IMR-90 (cell line): ENCODE measurements around the gene TTC23. TPM values are rescaled to one million over a fixed set of nuclear protein-coding genes. Genes with fewer than 3 reads are reported as not detected.

Source experiments
- ATAC-seq: fragments of 200-7000 bp; cut with Tn5 transposase; 2 replicates; pipeline ENCODE4 v1.9.1; 2020; ENCODE audit warnings: low read depth, mild to moderate bottlenecking, moderate library complexity
- BruUV-seq: library from RNA; stranded (reverse); fragments of 400-500 nt; replicated peaks from 2 replicates; lab custom pipeline; 2021; lab: Mats Ljungman, UMichigan
- CTCF ChIA-PET: fragments of 300-600 bp; formaldehyde crosslinking; extraction: SDS; loops from one replicate; lab custom pipeline; 2021; ENCODE audit warnings: antibody characterized with exemption; lab: Yijun Ruan, JAX
- POLR2A ChIA-PET: fragments of 300-600 bp; sonication (Branson Sonifier 250); formaldehyde crosslinking; loops from one replicate; lab custom pipeline; 2022; ENCODE audit warnings: antibody characterized with exemption; ENCODE audit not compliant: unreplicated experiment; lab: Charles Lee
- DNase-seq: peaks from one replicate; pipeline ENCODE4 v3.0.0; 2013
- H2AFZ ChIP-seq: replicated peaks from 2 replicates; pipeline ENCODE3; 2013; ENCODE audit warnings: low read length, mild to moderate bottlenecking; ENCODE audit not compliant: poor library complexity
- H2AK5ac ChIP-seq: 2 replicates; pipeline ENCODE4 v1.6.1; 2013; ENCODE audit warnings: low read depth, low read length, inconsistent platforms
- H2AK9ac ChIP-seq: replicated peaks from 2 replicates; pipeline ENCODE3; 2013; ENCODE audit warnings: mild to moderate bottlenecking, low read depth, low read length, moderate library complexity; ENCODE audit not compliant: poor library complexity
- H2BK120ac ChIP-seq: 2 replicates; pipeline ENCODE4 v1.6.1; 2013; ENCODE audit warnings: low read depth, low read length, inconsistent platforms
- H2BK15ac ChIP-seq: 3 replicates; pipeline ENCODE4 v1.6.1; 2013; ENCODE audit warnings: low read depth, low read length, inconsistent platforms
- H2BK20ac ChIP-seq: 2 replicates; pipeline ENCODE4 v1.6.1; 2013; ENCODE audit warnings: low read depth, mild to moderate bottlenecking, inconsistent platforms, low read length, moderate library complexity
- H2BK5ac ChIP-seq: 2 replicates; pipeline ENCODE4 v1.6.1; 2013; ENCODE audit warnings: mild to moderate bottlenecking, low read depth, low read length, inconsistent platforms; ENCODE audit not compliant: poor library complexity, severe bottlenecking
- H3K14ac ChIP-seq: replicated peaks from 2 replicates; pipeline ENCODE4 v1.6.1; 2013; ENCODE audit warnings: low read depth, low read length, inconsistent platforms
- H3K18ac ChIP-seq: 2 replicates; pipeline ENCODE4 v1.6.1; 2013; ENCODE audit warnings: low read depth, low read length, control low read depth
- H3K23ac ChIP-seq: 2 replicates; pipeline ENCODE4 v1.6.1; 2013; ENCODE audit warnings: low read depth, low read length, inconsistent platforms
- H3K27ac ChIP-seq: 2 replicates; pipeline ENCODE4 v1.5.1; 2013; ENCODE audit warnings: mild to moderate bottlenecking, control low read depth, low read length; ENCODE audit not compliant: insufficient read depth
- H3K27me3 ChIP-seq: 2 replicates; pipeline ENCODE4 v1.6.1; 2013; ENCODE audit warnings: low read length; ENCODE audit not compliant: control insufficient read depth, insufficient read depth
- H3K36me3 ChIP-seq: 2 replicates; pipeline ENCODE4 v1.6.1; 2013; ENCODE audit warnings: low read length, mixed read lengths; ENCODE audit not compliant: control insufficient read depth, insufficient read depth
- H3K4ac ChIP-seq: 2 replicates; pipeline ENCODE4 v1.6.1; 2013; ENCODE audit warnings: low read depth, low read length, inconsistent platforms
- H3K4me1 ChIP-seq: 2 replicates; pipeline ENCODE4 v1.6.1; 2013; ENCODE audit warnings: low read length, mixed read lengths; ENCODE audit not compliant: control insufficient read depth, insufficient read depth
- H3K4me2 ChIP-seq: 2 replicates; pipeline ENCODE4 v1.6.1; 2013; ENCODE audit warnings: low read depth, mild to moderate bottlenecking, control low read depth, low read length, moderate library complexity
- H3K4me3 ChIP-seq: 2 replicates; pipeline ENCODE4 v1.5.1; 2013; ENCODE audit warnings: low read depth, mild to moderate bottlenecking, control low read depth, low read length, moderate library complexity; ENCODE audit not compliant: insufficient read depth
- H3K56ac ChIP-seq: 2 replicates; pipeline ENCODE4 v1.6.1; 2013; ENCODE audit warnings: low read length, inconsistent platforms; ENCODE audit not compliant: insufficient read depth; ENCODE audit errors: extremely low read depth
- H3K79me1 ChIP-seq, 2 experiments: 2 replicates each; pipeline ENCODE4 v1.6.1; 2013; ENCODE audit warnings: low read length in 2 of 2, inconsistent platforms in 1 of 2, low read depth in 1 of 2
- H3K9ac ChIP-seq: 2 replicates; pipeline ENCODE4 v1.6.1; 2013; ENCODE audit warnings: low read depth, low read length, control low read depth
- H3K9me1 ChIP-seq: 2 replicates; pipeline ENCODE4 v1.6.1; 2013; ENCODE audit warnings: low read length, inconsistent platforms; ENCODE audit not compliant: insufficient read depth
- H3K9me3 ChIP-seq: 2 replicates; pipeline ENCODE4 v1.6.1; 2013; ENCODE audit warnings: low read length; ENCODE audit not compliant: control insufficient read depth, insufficient read depth
- H4K20me1 ChIP-seq: 2 replicates; pipeline ENCODE4 v1.6.1; 2013; ENCODE audit warnings: low read length, inconsistent platforms; ENCODE audit not compliant: insufficient read depth
- H4K5ac ChIP-seq: 2 replicates; pipeline ENCODE4 v1.6.1; 2013; ENCODE audit warnings: mild to moderate bottlenecking, low read depth, low read length, control low read depth
- H4K8ac ChIP-seq, 2 experiments: 2 replicates each; pipeline ENCODE4 v1.6.1; 2013; ENCODE audit warnings: low read depth in 2 of 2, low read length in 2 of 2, control low read depth in 1 of 2, inconsistent platforms in 1 of 2
- H4K91ac ChIP-seq: 2 replicates; pipeline ENCODE4 v1.6.1; 2013; ENCODE audit warnings: low read depth, low read length, inconsistent platforms; ENCODE audit not compliant: insufficient read depth
- BHLHE40 ChIP-seq: fragments of 150-350 bp; IDR thresholded peaks from 2 replicates; pipeline ENCODE4 v1.6.1; 2016; ENCODE audit warnings: mild to moderate bottlenecking, low read depth, low read length
- CEBPB ChIP-seq: IDR thresholded peaks from 2 replicates; pipeline ENCODE4 v1.6.1; 2012; ENCODE audit warnings: low read depth, low read length, improper control_type of control experiment
- CHD1 ChIP-seq: IDR thresholded peaks from 2 replicates; pipeline ENCODE4 v1.6.1; 2012; ENCODE audit warnings: low read depth, low read length, improper control_type of control experiment
- FOS ChIP-seq: fragments of 150-350 bp; IDR thresholded peaks from 2 replicates; pipeline ENCODE4 v1.6.1; 2016; ENCODE audit warnings: low read depth, low read length
- MAFK ChIP-seq: IDR thresholded peaks from 2 replicates; pipeline ENCODE4 v1.6.1; 2012; ENCODE audit warnings: low read depth, low read length, improper control_type of control experiment
- MAZ ChIP-seq: IDR thresholded peaks from 2 replicates; pipeline ENCODE4 v1.6.1; 2012; ENCODE audit warnings: low read depth, mild to moderate bottlenecking, low read length, improper control_type of control experiment, moderate library complexity, borderline replicate concordance
- NFE2L2 ChIP-seq: fragments of 150-350 bp; IDR thresholded peaks from 2 replicates; pipeline ENCODE4 v1.6.1; 2016; ENCODE audit warnings: low read depth, mild to moderate bottlenecking, low read length
- POLR2A ChIP-seq: IDR thresholded peaks from 2 replicates; pipeline ENCODE4 v1.6.1; 2012; ENCODE audit warnings: mild to moderate bottlenecking, low read depth, low read length
- RAD21 ChIP-seq: IDR thresholded peaks from 2 replicates; pipeline ENCODE4 v1.6.1; 2012; ENCODE audit warnings: low read length, improper control_type of control experiment
- RCOR1 ChIP-seq: IDR thresholded peaks from 2 replicates; pipeline ENCODE4 v1.6.1; 2012; ENCODE audit warnings: mild to moderate bottlenecking, low read length, improper control_type of control experiment; ENCODE audit not compliant: insufficient replicate concordance
- RFX5 ChIP-seq: IDR thresholded peaks from 2 replicates; pipeline ENCODE4 v1.8.0; 2012; ENCODE audit warnings: low read depth, mild to moderate bottlenecking, low read length, moderate library complexity
- SMC3 ChIP-seq: fragments of 150-350 bp; IDR thresholded peaks from 2 replicates; pipeline ENCODE4 v1.6.1; 2016; ENCODE audit warnings: low read depth, mild to moderate bottlenecking, antibody characterized with exemption, low read length, moderate library complexity
- WGBS, 2 experiments: methylation state at CpG; one replicate each; pipeline versions ENCODE4 v1.1.5 to v1.1.7; 2013; ENCODE audit warnings: missing lambda C conversion rate in 2 of 2; ENCODE audit not compliant: insufficient read length in 1 of 2; ENCODE audit errors: extremely low coverage in 2 of 2; 5-methylcytosine and 5-hydroxymethylcytosine counted together
- dilution Hi-C: fragments of 300-500 bp; cut with HindIII; formaldehyde crosslinking; loops from one replicate; pipeline ENCODE4 v1.14.3; 2018; ENCODE audit warnings: low sequenced_read_pairs; ENCODE audit not compliant: unreplicated experiment
- in situ Hi-C: fragments of 300-500 bp; cut with MboI; formaldehyde crosslinking; loops from 3 replicates; pipeline ENCODE4 v1.14.3; 2019; ENCODE audit warnings: low sequenced_read_pairs, inconsistent platforms, mixed read lengths
- intact Hi-C: fragments of 100-400 bp; cut with micrococcal nuclease; formaldehyde crosslinking; loops from 2 replicates; pipeline ENCODE4 v1.10.0; 2022
- polyA plus RNA-seq, 3 experiments: library from polyadenylated mRNA; depleted of rRNA; stranded (reverse); fragments of >200 nt; gene quantifications; 2 replicates each; pipeline ENCODE4 v1.2.3, GENCODE V29; 2012; ENCODE audit warnings: low replicate concordance in 1 of 3
- total RNA-seq: library from RNA; depleted of rRNA; stranded (reverse); fragments of >200 nt; gene quantifications from 2 replicates; pipeline ENCODE4 v1.2.3, GENCODE V29; 2012
- TF ChIP-seq, protein P1 (sequence below): fragments of 150-350 bp; IDR thresholded peaks from 2 replicates; pipeline ENCODE4 v1.6.1; 2016; ENCODE audit warnings: low read depth, mild to moderate bottlenecking, low read length, moderate library complexity, borderline replicate concordance
- TF ChIP-seq, protein P2 (sequence below): fragments of 150-350 bp; IDR thresholded peaks from 2 replicates; pipeline ENCODE4 v1.6.1; 2017; ENCODE audit warnings: mild to moderate bottlenecking, antibody characterized with exemption, low read length, low read depth

The TTC23 gene
- total and polyA plus RNA-seq, 2 of the 4 experiments (the other 2 are of a cell fraction): 7.8 to 29.8 TPM

DNA sequence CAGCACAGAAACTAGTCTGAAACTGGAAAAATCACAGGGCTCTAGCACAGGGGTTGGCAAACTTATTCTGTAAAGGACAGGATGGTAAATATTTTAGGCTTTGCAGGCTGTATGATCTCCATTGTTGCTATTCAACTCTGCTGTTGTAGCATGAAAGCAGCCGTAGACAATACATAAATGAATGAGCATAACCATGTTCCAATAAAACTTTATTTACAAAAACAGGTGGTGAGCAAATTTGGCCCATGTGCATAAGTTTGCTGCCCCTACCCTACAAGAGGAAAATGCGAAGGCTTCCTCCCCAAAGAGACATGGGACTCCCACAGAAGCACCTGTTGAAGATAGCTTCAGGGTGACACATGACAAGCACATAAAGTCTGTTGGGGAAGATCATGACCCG lies 85.3 kb downstream of the TTC23 start (continued):
- TF ChIP-seq FOS (no peak), RCOR1 (no peak), CEBPB (no peak)

DNA sequence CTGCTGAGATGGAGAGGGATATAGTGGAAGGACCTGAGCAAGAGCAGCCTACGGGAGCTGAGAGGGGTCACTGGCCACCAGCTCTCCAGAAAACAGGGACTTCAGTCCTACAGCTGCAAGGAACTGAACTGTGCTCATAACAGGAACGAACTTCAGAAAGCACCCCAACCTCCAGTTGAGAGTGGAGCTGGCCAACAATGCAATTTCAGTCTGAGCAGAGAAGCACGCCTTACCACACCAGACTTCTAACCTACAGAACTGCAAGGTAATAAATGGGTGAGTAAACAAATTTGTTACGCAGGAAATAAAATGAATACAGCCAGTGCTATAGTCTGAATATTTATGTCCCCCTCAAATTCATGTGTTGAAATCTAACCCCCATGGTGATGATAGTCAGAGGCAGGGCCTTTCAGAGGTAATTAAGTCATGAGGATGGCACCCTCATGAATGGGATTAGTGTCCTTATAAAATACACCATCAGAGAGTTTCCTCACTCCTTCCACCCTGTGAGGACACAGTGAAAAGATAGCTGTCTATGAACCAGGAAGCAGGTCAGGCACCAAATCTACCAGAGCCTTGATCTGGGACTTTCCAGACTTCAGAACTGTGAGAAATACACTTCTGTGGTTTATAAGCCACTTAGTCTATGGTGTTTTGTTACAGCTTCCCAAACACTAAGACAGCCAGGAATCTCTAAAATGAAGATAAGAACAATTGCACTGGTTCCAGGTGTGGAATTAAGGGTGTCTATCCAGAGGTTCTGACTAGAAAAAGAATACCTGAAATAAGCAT lies 85.9 kb downstream of the TTC23 start:
- Histone ChIP-seq H3K4me2 (no peak overlapping the region), H3K14ac (no peak overlapping the region), H3K18ac (no peak overlapping the region), H2AK5ac (no peak overlapping the region), H3K56ac (no peak overlapping the region), H3K9ac (no peak overlapping the region), H2AFZ (no peak overlapping the region), H3K27me3 (no peaks in the 10 kb centered on the region), H3K27ac (no peak overlapping the region), H4K8ac (no peak overlapping the region), H4K91ac (no peak overlapping the region), H2BK15ac (no peak overlapping the region), H2BK20ac (no peak overlapping the region), H4K5ac (no peak overlapping the region), H3K36me3 (peaks cover 16% of the 10 kb centered on the region), H4K20me1 (no peaks in the 10 kb centered on the region), H2BK5ac (no peak overlapping the region), H3K4ac (no peak overlapping the region), H3K79me1 (peaks cover 0 to 8% of the 10 kb centered on the region in 2 experiments; a peak in 2 of 4 replicates), H3K9me1 (peaks cover 20% of the 10 kb centered on the region), H3K4me3 (no peak overlapping the region), H3K9me3 (no peaks in the 10 kb centered on the region), H3K4me1 (peaks cover 3% of the 10 kb centered on the region; the same call in 1 of the 2 replicates), H2BK120ac (no peak overlapping the region), H3K23ac (no peak overlapping the region), H2AK9ac (no peak overlapping the region)
- dilution Hi-C loops: no loop called here
- BruUV-seq: no TSS peak
- CTCF ChIA-PET: no interaction called here
- ATAC-seq: no peak
- intact Hi-C loops: no loop called here
- no CpG with 5 or more reads among the region's 4 CpGs for WGBS, 2 experiments
- POLR2A ChIA-PET: no interaction called here
- in situ Hi-C loops: no loop called here
- peak; percentile 51 for DNase-seq
- TF ChIP-seq RFX5: no peak
- TF ChIP-seq CEBPB: no peak
- no peak for TF ChIP-seq FOS
- TF ChIP-seq NFE2L2: no peak
- no peak for TF ChIP-seq RCOR1
- TF ChIP-seq POLR2A: no peak
- TF ChIP-seq MAFK: no peak
- no peak for TF ChIP-seq MAZ
- no peak for TF ChIP-seq SMC3
- TF ChIP-seq CHD1: no peak
- TF ChIP-seq, protein P1, sequence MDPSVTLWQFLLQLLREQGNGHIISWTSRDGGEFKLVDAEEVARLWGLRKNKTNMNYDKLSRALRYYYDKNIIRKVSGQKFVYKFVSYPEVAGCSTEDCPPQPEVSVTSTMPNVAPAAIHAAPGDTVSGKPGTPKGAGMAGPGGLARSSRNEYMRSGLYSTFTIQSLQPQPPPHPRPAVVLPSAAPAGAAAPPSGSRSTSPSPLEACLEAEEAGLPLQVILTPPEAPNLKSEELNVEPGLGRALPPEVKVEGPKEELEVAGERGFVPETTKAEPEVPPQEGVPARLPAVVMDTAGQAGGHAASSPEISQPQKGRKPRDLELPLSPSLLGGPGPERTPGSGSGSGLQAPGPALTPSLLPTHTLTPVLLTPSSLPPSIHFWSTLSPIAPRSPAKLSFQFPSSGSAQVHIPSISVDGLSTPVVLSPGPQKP: no peak
- TF ChIP-seq, protein P2, sequence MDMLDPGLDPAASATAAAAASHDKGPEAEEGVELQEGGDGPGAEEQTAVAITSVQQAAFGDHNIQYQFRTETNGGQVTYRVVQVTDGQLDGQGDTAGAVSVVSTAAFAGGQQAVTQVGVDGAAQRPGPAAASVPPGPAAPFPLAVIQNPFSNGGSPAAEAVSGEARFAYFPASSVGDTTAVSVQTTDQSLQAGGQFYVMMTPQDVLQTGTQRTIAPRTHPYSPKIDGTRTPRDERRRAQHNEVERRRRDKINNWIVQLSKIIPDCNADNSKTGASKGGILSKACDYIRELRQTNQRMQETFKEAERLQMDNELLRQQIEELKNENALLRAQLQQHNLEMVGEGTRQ: no peak
- no peak for TF ChIP-seq RAD21
- no peak for TF ChIP-seq BHLHE40
